ENCODE data around the gene CDH4. TPM values are rescaled to one million over a fixed set of nuclear protein-coding genes. Genes with fewer than 3 reads are reported as not detected.

CDH4 gene
- polyA plus RNA-seq, 6 donors from 2014 or later, result not detected

GRCh38 chr20:61757678-61758563, 505.9 kb downstream of the CDH4 start:
- H3K36me3 Mint-ChIP-seq, result no peaks in the 10 kb centered on the region
- no peaks in the 10 kb centered on the region for H3K27me3 Mint-ChIP-seq
- H3K4me1 Mint-ChIP-seq, result no peaks in the 10 kb centered on the region
- H3K9me3 Mint-ChIP-seq, result no peaks in the 10 kb centered on the region
- ATAC-seq (ENCODE audit: low read depth in 2 of 2), result no peak
- H3K4me3 Mint-ChIP-seq, result no peak overlapping the region
- no peak for DNase-seq
- no peak overlapping the region for H3K27ac Mint-ChIP-seq

GRCh38 chr20:61758564-61759200, 506.6 kb downstream of the CDH4 start:
- H3K36me3 Mint-ChIP-seq, result no peaks in the 10 kb centered on the region

DNA sequence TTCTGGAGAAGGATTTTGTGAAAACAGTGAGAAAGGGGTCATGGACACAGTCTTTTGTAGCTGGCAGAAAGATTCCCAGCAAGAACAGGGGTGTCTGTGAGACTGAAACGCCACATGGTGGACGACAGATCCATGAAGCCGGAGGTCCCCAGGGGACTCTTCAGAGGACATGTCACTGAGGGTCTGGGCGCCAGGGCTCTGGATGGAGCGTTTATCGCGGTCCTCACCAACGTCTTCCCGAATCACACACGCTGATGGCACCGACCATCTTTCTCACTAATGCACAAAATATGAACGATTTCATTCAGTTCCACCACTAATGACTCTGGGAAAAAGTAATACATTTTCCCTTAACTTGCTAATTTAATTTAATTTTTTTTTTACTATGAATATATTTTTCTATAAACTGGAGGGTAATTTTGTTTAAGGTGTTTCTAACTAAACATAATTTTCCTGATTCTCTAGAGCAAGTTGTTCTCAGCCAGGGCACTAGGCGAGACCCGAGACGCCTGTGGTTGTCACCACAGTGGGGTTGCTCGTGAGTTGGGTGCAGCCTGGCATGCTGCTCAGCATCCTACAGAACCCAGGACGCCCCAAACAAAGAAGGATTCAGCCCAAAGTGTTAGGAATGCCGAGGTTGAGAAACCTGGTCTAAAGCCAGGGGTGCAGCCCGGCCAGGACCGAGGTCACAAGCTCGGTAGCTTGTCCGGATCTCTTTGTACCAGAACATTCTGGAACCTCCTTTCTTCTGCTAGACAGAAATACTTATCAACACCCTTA, 507.4 kb downstream of the CDH4 start:
- Mint-ChIP-seq H3K4me1 (no peaks in the 10 kb centered on the region), H3K27me3 (no peaks in the 10 kb centered on the region), H3K4me3 (no peak overlapping the region), H3K36me3 (no peaks in the 10 kb centered on the region), H3K27ac (no peak overlapping the region), H3K9me3 (peaks cover 0 to 2% (median 0%) of the 10 kb centered on the region in 7 donors)
- ATAC-seq (ENCODE audit: low read depth in 2 of 2) (no peak), DNase-seq (no peak)

More at GRCh38 chr20:61758564-61759200, 506.6 kb downstream of the CDH4 start:
- Mint-ChIP-seq H3K9me3 (peaks cover 0 to 2% (median 0%) of the 10 kb centered on the region in 7 donors), H3K4me1 (no peaks in the 10 kb centered on the region), H3K4me3 (no peak overlapping the region), H3K27ac (no peak overlapping the region), H3K27me3 (no peaks in the 10 kb centered on the region)
- ATAC-seq (ENCODE audit: low read depth in 2 of 2) (no peak), DNase-seq (no peak)

GRCh38 chr20:61760321-61760720, 508.3 kb downstream of the CDH4 start:
- H3K4me3 Mint-ChIP-seq, result no peak overlapping the region
- H3K27ac Mint-ChIP-seq, result no peak overlapping the region
- peaks cover 0 to 2% (median 0%) of the 10 kb centered on the region in 7 donors for H3K9me3 Mint-ChIP-seq
- H3K36me3 Mint-ChIP-seq, result no peaks in the 10 kb centered on the region
- ATAC-seq (ENCODE audit: low read depth in 2 of 2) (no peak), DNase-seq (no peak)
- H3K4me1 Mint-ChIP-seq, result no peaks in the 10 kb centered on the region
- no peaks in the 10 kb centered on the region for H3K27me3 Mint-ChIP-seq

DNA sequence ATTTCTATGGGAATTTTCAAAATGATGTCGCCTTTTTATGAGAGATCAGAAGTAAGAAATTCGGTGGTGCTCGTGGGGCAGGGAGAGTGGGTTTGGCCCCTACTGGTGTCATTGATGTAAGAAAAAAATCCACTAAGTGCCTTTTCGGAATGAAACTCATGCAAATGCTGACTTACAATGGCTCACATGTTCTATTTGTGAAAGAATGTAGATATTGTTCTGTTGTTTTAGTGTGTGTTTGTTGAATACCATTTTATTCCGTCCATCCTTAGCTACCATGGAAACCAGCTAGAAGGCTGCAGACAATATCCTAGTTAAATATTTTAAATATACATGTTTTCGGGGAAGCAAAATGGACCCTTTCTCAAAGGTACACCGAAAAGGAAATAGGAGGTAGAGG, 508.7 kb downstream of the CDH4 start:
- no peaks in the 10 kb centered on the region for H3K4me1 Mint-ChIP-seq
- DNase-seq (no peak), ATAC-seq (ENCODE audit: low read depth in 2 of 2) (no peak)
- no peaks in the 10 kb centered on the region for H3K36me3 Mint-ChIP-seq
- H3K9me3 Mint-ChIP-seq, result peaks cover 0 to 2% (median 0%) of the 10 kb centered on the region in 7 donors
- no peak overlapping the region for H3K4me3 Mint-ChIP-seq
- no peaks in the 10 kb centered on the region for H3K27me3 Mint-ChIP-seq
- no peak overlapping the region for H3K27ac Mint-ChIP-seq

DNA sequence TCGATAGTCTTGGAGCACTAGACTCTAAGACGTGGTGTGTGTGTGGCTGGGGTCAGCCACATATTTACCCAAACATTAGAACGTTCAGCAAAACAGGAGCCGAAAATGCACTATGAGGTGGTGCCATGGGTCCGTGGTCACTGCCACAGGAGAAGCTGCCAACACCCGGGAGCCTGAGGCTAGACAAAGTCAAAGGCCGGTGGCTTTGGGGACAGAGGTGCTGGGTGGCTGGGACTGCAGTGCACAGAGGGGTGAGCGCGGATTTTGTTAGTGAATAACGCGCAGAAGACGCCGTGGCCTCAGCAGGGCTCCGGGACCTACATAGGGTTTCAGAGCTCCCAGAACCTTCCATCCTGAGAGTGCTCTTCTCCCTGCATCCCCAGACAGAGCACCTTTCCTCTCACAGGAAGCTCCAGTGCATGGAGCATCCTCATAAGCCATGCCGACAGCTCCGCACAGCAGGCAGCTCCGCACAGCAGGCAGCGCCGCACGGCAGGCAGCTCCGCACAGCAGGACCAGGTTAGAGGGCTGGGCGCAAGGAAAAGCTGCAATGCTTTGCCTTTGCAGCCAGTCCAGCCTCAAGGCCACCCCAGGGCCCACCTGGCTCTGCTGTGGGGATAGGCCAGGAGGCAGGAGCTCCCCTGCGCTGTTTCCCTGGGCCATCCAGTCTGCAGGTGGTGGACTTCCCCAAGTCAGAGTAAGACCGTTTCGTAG, 509.5 kb downstream of the CDH4 start:
- Mint-ChIP-seq H3K27me3 (no peaks in the 10 kb centered on the region), H3K4me1 (no peaks in the 10 kb centered on the region), H3K4me3 (no peak overlapping the region), H3K27ac (no peak overlapping the region), H3K36me3 (no peaks in the 10 kb centered on the region), H3K9me3 (peaks cover 0 to 3% (median 0%) of the 10 kb centered on the region in 7 donors)
- no peak for DNase-seq
- no peak for ATAC-seq (ENCODE audit: low read depth in 2 of 2)

DNA sequence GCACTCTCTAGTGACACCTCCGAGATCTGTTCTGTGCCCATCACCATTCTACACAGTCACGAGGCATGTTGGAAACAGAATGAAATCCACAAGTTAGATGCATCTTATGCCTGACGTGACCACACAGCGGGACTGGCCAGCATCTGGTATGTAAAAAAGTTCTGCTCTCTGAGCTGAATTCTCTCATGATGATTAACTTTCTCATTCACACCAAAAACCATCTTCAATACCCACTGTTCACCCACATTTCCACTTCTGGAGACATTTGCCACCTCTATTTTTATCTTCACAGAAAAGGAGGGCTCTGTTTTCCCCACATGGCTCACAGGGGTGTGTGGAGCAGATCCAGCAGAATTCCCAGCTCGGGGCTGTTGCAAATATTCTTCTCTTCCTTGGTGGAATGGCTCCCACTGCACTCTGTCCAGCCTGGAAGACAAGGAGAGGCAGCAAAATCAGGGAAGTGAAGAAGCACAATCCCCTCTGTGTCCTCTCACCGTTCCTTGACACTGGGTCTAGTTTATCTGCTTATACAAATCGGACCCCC, 510.2 kb downstream of the CDH4 start:
- no peaks in the 10 kb centered on the region for H3K36me3 Mint-ChIP-seq
- H3K27ac Mint-ChIP-seq, result no peak overlapping the region
- no peak overlapping the region for H3K4me3 Mint-ChIP-seq
- ATAC-seq (ENCODE audit: low read depth in 2 of 2), result no peak
- no peak for DNase-seq
- peaks cover 0 to 4% (median 0%) of the 10 kb centered on the region in 7 donors for H3K9me3 Mint-ChIP-seq
- no peaks in the 10 kb centered on the region for H3K4me1 Mint-ChIP-seq
- H3K27me3 Mint-ChIP-seq, result peaks cover 0 to 2% (median 0%) of the 10 kb centered on the region in 3 donors

GRCh38 chr20:61762886-61763739, 511.1 kb downstream of the CDH4 start:
- no peak for DNase-seq
- Mint-ChIP-seq H3K4me1 (no peaks in the 10 kb centered on the region), H3K27ac (no peak overlapping the region), H3K9me3 (peaks cover 0 to 4% (median 0%) of the 10 kb centered on the region in 7 donors), H3K4me3 (no peak overlapping the region), H3K27me3 (peaks cover 0 to 9% (median 0%) of the 10 kb centered on the region in 3 donors), H3K36me3 (no peaks in the 10 kb centered on the region)
- no peak for ATAC-seq (ENCODE audit: low read depth in 2 of 2)

GRCh38 chr20:61763740-61764400, 511.8 kb downstream of the CDH4 start:
- H3K9me3 Mint-ChIP-seq, result peaks cover 0 to 4% (median 0%) of the 10 kb centered on the region in 7 donors
- H3K36me3 Mint-ChIP-seq, result no peaks in the 10 kb centered on the region
- peaks cover 0 to 9% (median 0%) of the 10 kb centered on the region in 3 donors for H3K27me3 Mint-ChIP-seq
- DNase-seq (no peak), ATAC-seq (ENCODE audit: low read depth in 2 of 2) (no peak)
- no peaks in the 10 kb centered on the region for H3K4me1 Mint-ChIP-seq
- H3K4me3 Mint-ChIP-seq, result no peak overlapping the region
- no peak overlapping the region for H3K27ac Mint-ChIP-seq

- H3K27ac Mint-ChIP-seq, result no peak overlapping the region
- DNase-seq (no peak), ATAC-seq (ENCODE audit: low read depth in 2 of 2) (no peak)
- H3K27me3 Mint-ChIP-seq, result peaks cover 0 to 9% (median 0%) of the 10 kb centered on the region in 3 donors
- no peak overlapping the region for H3K4me3 Mint-ChIP-seq
- no peaks in the 10 kb centered on the region for H3K4me1 Mint-ChIP-seq
- H3K9me3 Mint-ChIP-seq, result peaks cover 0 to 4% (median 0%) of the 10 kb centered on the region in 7 donors
- no peaks in the 10 kb centered on the region for H3K36me3 Mint-ChIP-seq
Observed at GRCh38 chr20:61764471-61765025, 512.5 kb downstream of the CDH4 start.

DNA sequence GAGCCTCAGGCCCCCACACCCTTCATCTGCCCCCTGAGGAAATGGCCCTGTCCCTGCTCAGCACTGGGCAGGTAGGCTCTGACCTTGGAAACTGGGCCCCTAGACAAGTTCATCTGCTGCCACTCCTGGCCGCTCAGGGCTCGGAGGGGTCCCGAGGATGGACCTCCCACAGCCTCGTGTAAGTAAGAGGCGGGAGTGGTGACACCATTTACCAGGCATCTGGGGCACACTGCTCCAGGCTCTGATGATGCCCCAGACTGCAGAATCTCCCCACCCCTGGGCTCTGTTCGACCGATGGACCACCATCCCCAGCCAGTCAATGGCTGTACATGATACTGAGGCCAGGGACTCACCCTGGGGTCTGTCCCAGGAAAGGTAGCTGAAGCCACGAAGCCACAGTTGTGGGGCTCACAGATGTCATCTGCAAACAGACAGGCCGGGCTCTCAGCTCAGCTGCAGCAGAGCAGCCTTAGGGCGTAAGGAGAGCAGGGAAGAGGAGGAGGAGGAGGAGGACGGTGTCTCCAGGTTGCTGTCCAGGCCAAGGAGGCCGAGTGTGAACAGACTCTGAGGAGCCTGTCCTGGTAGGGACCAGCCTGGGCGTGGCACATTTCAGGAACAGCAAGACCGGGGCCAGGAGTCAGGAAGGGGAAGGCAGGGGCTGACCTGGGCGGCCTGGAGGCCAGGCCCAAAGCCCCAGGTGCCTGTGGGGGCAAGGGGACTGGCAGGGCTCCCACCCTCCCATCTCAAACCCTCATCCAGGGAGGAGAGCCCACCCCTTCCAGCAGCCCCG, 513.2 kb downstream of the CDH4 start:
- DNase-seq (no peak), ATAC-seq (ENCODE audit: low read depth in 2 of 2) (no peak)
- Mint-ChIP-seq H3K27ac (no peak overlapping the region), H3K4me3 (no peak overlapping the region), H3K27me3 (peaks cover 0 to 9% (median 0%) of the 10 kb centered on the region in 3 donors), H3K4me1 (no peaks in the 10 kb centered on the region), H3K36me3 (no peaks in the 10 kb centered on the region), H3K9me3 (peaks cover 0 to 4% (median 0%) of the 10 kb centered on the region in 7 donors)
